GM21515 (cell line): Measurements from ENCODE around the gene PAX3.
A peak's percentile ranks its signal among the peaks of the same experiment; 100 is the strongest.

Experiments
- ATAC-seq: cut with Tn5 transposase; IDR thresholded peaks from one replicate; pipeline ENCODE4 v1.9.1; 2021; ENCODE audit not compliant: unreplicated experiment

Gene PAX3

DNA sequence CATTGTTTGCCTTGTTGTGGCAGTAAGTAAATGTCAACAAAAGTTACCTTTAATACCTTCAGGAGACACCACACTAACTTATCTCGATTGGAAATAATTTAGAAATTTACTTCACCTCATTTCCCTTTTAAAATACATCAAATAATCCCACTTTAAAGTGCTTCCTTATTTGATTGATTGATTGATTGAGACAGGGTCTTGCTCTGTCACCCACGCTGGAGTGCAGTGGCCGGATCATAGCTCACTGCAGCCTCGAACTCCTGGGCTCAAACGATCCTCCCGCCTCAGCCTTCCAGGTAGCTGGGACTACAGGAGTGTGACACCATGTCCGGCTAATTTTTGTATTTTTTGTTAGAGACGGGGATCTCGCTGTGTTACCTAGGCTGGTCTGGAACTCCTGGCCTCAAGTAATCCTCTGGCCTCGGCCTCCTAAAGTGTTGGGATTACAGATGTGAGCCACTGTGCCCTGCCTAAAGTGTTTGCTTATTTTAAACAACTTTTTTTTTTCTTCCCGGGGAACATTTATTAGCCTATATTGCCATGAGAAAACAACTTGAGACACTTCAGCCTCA lies 12.0 kb upstream of the PAX3 start:
- no peak for ATAC-seq

DNA sequence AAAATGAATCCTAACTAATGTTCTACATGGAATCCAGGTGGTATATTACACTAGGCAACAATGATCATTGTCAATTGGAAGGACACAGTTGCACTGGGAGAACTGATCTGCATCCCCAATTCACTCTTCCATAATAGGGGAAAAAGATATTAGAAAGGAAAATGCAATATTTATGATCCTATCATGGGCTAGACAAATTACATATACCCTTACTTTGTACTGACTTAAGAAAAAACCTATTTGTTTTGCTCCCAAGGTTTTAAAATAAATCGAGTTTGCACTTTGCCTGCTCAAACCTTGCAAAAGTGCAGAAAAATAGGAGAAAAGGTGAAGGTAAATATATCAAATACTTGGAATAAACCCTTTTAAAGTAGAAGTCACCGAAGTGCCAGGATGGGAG lies 11.0 kb upstream of the PAX3 start:
- no peak for ATAC-seq

- no peak for ATAC-seq
Observed at GRCh38 chr2:222309361-222309760, 10.6 kb upstream of the PAX3 start.

DNA sequence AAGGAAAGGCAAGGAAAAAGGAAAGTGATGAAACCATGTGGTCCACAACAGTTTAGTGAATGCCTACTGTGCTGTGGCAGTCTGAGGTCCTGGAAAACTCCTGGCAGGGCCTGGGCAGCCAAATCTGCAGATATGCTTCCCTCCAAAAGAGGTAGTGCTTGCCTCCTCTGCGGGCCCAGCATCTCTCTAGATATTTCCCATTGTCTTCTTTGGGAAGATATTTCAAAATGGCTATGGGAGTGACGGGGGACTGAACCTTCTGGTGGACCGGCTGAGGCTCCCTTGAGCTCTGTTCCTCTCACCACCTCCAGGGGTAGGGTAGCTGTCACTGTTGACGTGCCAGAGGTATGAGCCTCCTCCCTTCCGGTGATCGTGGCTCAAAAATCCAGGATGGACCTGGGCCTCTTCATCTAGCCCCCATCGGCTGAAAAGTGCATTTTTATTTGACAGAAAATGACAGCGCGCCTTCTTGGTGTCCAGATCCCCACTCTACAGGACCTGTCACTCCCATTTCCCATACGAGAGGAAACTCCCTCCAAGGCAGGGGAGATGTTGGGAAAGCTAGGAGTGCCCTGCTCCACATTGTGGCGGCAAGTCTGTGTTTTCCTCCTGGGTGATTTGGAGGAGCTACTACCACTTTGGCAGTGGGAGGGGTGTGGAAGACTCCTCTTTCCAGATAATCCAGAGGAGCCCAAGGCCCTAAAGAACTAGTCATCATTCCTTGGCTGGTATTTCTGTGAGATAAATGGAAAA lies 9.4 kb upstream of the PAX3 start:
- ATAC-seq, result no peak

DNA sequence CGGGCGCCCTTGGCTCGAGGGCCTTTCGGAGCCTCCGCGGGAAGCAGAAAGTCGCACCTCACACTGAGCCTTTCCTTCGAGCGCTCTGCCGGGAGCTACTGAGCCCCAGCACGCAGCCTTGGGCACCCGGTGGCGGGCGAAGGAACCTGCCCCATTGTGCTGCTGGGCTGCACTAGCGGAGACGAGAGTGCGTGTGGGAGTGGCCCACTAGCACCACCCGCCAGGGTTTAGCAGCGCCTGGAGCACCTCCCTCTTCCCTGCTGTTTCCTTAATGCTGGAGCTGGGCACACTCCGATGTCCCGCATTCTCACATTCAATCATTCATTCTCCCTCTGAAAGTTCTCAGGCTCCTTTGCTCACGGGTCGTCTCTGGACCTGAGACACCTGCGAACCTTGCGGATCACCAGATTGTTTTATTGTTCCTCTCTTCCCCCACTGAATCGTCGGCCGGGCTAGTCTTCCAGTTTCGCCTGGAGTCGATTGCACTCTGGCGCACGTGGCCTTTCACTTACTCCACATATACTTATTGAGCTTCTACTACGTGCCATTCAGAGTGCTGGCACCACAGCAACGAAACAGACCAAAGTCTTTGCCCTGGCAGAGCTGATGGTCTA lies 8.5 kb upstream of the PAX3 start:
- no peak for ATAC-seq

GRCh38 chr2:222306393-222307142 lies 7.8 kb upstream of the PAX3 start:
- no peak for ATAC-seq

DNA sequence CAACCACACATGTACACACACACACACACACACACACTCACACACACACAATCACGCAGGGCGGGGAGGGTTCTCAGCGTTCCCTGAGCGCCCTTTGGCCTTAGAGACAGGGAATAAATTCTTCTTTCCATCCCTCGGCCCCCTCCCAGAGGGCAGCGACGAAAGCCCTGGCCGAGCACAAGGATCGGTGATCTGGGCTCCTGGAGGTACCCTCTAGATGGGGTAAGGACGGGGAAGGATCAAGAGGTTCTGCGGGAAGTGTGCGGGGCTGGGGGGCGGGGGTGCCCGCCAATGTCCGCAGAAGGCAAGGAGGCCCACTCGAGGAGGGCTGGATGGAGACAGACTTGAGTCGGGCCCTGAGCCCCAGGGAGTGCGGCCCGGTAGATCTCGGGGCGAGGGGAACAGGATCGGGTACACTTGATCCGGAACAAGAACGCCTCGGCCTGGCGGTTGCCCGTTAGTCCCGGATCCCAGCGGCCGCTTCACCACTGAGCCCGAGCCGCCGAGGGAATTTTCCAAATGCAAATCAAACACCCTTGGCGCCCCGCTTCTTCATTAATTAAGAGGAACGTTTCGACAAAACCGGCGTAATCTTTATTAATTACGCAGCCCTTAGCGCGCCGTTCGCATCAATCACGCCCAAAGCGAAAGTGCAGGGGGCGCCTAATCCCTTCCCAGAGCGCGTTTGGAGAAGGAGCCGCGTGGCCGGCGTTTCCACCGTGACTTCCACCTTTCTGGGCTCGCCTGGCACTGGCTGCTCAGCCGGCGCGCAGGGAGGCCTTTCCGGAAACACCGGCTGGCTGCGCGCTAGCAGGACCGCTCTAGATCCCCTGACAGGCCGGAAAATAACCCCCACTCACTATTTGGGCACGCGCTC lies 7.0 kb upstream of the PAX3 start:
- peak; percentile 39 for ATAC-seq

DNA sequence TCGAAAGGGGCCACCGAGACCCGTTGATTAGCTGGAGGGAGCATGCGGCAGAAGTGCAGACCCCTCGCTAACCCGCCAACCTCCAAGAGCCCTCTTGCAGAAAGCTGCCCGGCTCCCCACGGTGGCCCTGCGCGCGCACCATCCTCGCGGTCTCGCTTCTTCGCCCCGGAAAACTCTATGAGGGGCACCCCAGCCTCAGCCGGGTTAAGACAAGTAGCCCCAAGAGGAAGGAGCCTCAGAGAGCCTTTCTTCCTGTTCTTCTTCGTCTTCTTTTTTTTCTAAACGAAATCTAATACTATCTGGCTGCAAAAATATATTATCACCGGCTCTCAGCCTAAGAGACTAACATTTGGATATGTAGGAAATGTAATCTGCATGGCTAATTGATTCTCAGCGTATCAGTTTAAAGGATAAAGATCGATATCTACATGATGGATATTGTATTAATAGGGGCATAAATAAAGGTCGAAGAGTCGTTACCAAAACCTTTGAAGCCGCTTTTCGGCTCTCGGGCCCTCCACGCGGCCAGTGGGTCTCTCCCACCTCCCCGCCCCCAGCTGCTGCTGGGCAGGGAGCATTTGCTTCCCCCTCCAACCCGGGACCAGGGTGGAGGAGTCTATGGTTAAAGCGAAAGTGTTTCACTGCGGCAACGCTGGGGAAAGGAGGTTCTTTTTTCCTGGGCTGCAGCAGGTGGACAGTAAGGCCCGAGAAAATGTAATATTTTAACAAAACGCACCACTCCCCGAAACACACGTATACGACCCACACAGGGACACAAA lies 6.1 kb upstream of the PAX3 start:
- no peak for ATAC-seq

DNA sequence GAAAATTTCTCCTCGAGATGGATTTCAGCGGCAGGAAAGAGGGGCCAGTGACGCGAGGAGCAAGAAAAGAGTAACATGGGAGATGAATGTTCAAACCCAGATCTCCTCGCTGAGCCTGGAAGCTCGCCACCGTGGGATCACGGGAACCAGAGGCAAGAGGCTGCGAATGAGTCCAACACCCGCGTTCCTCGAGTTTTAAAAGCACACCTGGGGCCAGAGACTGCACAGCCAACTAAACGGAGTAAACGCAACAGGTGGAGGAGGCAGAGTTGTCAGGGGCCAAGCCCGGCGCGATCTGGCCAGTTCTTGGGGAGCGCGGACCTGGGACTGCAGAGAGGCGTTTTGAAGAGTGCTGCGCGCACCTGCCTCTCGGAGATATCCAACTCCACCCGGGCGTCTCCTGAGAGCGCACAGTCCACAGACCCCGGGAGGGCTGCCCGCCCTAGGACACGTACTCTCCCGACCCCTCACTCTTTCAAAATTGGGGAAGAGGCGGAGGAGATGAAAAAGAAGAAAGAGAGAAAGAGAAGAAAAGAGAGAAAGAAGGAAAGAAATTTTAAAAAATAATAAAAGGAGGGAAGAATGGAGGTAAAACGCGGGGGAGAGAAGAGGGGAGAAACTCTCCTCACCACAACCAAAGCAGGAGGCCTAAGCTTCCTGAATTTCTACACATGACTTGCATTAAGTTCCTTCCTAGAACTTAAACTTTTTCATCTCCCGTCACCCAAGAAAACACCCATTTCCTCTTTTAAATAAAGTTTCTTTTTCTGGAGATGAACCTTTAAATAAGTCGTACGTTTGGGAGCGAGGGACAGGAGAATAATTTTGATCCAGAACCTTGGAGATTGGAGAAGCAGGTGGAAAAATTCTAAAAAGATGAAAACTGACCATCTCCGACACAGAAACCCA lies 5.3 kb upstream of the PAX3 start:
- no peak for ATAC-seq

DNA sequence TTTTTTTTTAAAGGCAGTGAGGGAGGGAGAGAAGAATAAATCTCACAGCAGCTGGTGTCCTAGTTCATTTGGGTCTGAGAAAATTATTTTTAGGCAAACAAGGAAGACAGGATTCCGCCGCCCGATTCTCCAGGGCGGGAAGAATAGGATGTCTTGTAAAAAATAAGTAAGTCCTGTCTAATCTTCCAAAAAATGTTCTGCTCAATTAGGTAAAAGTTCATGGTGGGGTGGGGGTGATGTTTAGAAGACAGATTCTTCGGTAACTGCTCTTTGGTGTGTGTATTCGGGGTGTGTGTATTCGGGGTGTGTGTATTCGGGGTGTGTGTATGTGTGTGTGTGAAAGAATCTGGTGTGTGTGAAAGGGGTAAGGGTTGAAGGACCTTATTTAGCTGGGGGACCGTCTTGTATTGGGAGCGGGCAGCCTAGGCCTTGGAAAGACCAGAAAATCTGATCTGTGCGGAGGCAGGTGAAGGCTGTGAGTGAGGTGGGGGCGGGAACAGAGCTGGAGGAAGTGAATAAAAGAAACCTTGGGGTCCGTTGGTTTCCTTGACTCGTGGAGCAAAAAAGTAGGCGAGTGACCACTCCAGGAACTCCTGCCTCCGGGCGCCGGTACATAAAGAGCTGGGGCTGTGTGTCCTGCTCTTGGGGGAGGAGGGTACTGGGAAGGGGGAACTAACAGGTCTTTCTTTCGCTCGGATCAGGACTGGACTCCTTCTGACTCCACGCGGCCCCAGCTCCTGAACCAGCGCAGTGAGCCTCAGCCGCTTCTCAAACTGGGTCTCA lies 4.4 kb upstream of the PAX3 start:
- ATAC-seq, result no peak

GRCh38 chr2:222302178-222303018 lies 3.6 kb upstream of the PAX3 start:
- no peak for ATAC-seq

GRCh38 chr2:222301796-222302118 lies 3.0 kb upstream of the PAX3 start:
- ATAC-seq, result no peak

DNA sequence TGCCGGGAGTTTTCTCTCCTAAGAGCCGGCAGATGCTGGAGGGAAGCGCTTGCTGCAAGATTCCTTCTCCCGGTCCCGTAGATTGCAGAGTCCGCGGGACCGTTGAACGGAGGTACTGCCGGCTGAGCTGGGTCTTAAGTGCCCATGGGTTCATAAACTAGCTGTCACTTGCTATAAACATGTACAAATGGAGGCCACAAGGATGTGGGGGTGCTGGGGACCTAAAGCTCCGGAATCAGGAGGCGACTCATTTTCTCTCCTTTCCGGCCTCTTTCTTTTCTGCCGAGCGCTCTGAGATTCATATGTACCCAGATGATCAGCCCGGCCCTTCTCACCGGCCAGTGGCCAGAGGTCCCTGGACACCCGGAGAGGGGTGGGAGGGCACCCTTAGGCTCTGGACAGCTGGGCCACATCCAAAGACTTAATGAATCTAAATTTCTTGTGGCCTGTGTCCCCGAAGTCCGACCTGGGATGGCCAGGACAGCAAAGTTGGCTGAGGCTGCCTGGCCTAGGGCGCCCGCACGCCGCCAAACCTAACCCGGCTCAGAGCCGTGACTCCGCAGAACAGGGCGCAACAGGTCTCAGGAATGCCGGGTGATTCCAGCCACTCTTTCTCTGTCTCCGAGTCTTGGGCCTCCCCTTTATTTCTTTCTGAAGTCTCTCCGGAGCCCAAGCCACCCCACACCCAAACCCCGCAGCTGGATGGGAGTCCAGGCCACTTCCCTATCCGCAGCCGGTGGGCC lies 2.4 kb upstream of the PAX3 start:
- no peak for ATAC-seq

GRCh38 chr2:222300726-222301052 lies 1.9 kb upstream of the PAX3 start:
- ATAC-seq, result no peak

GRCh38 chr2:222299906-222300725 lies 1.3 kb upstream of the PAX3 start:
- ATAC-seq, result no peak

DNA sequence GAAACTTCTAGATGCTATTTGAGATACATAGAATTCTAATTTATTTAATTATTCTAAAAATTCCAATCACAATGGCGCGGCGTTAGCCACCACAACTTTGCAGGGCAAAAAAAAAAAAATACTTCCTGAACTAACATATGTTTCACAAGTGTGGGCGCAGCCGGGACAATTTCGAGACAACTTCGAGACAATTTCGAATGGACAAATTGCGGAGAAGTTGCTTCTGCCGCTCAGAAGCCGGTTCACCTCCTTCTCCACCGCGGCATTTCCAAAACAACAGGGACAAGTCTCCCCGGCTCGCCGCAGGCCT lies 842 bp downstream of the PAX3 start:
- no peak for ATAC-seq
